Skin of body (tissue), 2 donors: ENCODE results near the gene MAPK8IP1. TPM values are rescaled to one million over a fixed set of nuclear protein-coding genes. Genes with fewer than 3 reads are reported as not detected.

Experiments
- DNase-seq: peaks from one replicate; lab custom pipeline; 2025; lab: John Stamatoyannopoulos, UW
- total RNA-seq: library from RNA; depleted of rRNA; stranded (reverse); fragments of >200 nt; gene quantifications from one replicate; pipeline ENCODE4 v1.2.3, GENCODE V29; 2014

MAPK8IP1 gene
- total RNA-seq, 1 donor from 2014 or later, result 3.7 TPM

DNA sequence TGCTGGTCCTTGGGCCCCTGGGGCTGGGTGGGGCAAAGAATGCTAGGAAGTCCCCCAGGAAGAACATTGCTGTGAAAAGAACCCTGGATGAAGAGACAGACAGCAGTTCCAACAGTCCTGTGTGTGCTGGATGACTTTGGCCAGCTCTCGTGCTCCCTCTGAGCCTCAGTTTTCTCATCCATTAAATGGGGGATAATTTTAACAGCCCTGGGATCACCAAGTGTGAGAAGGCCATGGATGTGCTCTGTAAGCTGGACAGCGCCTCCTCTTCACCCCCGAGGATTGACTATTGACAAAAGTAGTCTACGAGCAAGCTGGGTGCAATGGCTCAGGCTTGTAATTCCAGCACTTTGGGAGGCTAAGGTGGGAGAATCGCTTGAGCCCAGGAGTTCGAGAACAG is 39.5 kb downstream of the MAPK8IP1 start:
- DNase-seq, result no peak

DNA sequence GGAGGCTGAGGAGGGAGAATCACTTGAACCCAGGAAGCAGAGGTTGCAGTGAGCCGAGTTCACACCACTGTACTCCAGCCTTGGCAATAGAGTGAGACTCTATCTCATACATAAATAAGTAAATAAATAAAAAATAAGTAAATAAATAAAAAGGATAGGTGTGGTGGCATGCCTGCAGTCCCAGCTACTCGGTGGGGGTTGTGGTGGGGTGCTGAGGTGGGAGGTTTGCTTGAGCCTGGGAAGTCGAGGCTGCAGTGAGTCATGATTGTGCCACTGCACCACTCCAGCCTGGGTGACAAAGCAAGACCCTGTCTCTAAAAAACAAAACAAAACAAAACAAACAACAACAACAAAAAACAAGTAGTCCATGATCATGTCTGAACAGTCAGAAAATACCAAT is 40.1 kb downstream of the MAPK8IP1 start:
- DNase-seq, result no peak

DNA sequence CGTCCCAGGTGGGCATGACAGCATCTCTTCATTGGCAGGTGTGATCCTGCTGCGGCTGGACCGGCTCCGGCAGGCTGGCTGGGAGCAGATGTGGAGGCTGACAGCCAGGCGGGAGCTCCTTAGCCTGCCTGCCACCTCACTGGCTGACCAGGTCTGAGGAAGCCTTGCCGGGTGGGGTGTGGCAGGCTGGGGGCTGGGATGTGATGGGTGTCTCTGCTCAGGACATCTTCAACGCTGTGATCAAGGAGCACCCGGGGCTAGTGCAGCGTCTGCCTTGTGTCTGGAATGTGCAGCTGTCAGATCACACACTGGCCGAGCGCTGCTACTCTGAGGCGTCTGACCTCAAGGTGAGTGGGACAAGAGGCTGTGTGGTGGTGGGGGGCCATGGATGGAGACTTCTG is 40.5 kb downstream of the MAPK8IP1 start:
- DNase-seq, result no peak

DNA sequence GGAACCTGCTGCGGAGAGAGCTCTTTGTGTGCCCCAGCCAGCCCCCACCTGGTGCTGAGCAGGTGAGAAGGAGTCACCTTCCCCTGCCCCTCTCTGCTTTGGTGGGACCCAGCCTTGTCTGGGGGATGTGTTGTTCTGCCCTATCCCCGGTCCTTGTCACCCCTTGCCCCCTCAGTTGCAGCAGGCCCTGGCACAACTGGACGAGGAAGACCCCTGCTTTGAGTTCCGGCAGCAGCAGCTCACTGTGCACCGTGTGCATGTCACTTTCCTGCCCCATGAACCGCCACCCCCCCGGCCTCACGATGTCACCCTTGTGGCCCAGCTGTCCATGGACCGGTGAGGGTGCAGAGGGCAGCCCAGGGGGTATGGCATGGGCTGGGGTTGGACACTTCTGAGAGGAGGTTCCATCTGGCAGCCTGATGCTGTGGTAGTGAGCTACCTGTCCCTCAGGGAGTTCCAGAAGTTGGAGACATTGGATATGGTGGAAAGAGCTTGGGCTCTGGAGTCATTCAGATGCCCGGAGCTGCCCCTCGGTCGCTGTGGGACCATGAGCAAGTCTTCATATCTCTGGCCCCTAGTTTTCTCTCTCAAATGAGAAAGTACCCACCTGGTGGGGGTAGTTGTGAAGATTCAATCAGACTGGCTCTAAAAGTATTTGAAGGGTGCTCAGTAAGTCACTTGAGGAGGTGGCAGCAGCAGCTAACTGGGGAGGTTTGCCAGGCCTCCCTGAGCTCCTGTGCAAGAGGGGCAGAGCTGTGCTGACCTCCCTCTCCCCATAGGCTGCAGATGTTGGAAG is 41.3 kb downstream of the MAPK8IP1 start:
- no peak for DNase-seq

DNA sequence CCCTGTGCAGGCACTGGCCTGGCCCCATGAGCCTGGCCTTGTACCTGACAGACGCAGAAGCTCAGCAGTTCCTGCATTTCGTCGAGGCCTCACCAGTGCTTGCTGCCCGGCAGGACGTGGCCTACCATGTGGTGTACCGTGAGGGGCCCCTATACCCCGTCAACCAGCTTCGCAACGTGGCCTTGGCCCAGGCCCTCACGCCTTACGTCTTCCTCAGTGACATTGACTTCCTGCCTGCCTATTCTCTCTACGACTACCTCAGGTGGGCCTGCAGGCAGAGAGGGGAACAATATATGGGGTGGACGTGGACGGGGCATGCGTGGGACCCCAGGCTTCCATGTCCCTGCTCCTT is 41.9 kb downstream of the MAPK8IP1 start:
- no peak for DNase-seq

DNA sequence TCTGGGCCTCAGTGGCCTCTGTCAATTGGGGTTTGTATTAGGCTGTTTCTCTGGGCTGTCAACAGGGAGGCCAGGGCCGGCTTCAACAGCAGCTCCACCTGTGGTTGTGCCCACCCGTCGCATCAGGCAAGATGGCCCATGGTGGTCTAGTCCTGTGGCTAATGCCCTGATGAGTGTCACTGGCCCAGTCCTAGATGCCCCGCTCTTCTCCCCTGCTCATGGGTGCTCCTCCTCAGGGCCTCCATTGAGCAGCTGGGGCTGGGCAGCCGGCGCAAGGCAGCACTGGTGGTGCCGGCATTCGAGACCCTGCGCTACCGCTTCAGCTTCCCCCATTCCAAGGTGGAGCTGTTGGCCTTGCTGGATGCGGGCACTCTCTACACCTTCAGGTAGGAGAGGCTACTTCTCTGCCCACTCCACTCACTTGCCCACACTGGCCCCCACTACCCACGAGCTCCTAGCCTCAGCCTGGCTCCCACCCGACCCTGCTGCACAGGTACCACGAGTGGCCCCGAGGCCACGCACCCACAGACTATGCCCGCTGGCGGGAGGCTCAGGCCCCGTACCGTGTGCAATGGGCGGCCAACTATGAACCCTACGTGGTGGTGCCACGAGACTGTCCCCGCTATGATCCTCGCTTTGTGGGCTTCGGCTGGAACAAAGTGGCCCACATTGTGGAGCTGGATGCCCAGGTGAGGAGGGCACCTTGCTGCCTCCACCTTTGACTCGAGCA is 42.4 kb downstream of the MAPK8IP1 start:
- no peak for DNase-seq

DNA sequence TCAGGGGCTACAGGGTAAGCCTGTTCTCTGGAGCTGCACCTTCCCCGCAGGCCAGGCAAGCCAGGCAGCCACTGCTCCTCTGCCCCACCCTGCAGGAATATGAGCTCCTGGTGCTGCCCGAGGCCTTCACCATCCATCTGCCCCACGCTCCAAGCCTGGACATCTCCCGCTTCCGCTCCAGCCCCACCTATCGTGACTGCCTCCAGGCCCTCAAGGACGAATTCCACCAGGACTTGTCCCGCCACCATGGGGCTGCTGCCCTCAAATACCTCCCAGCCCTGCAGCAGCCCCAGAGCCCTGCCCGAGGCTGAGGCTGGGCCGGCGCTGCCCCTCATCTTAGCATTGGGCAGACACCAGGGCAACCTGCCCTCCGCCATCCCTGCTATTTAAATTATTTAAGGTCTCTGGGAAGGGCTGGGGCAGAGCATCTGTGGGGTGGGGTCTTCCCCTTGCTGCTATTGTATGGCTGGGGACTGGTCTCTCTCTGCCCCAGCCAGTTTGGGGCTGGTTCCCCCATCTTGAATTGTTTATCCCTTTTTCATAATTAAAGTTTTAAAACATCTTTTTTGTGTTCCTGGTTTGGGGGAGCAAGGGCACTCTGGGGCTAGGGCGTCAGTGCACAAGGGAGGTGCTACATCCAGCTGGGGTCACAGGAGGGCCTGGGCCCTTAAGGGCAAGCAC is 43.2 kb downstream of the MAPK8IP1 start:
- no peak for DNase-seq

DNA sequence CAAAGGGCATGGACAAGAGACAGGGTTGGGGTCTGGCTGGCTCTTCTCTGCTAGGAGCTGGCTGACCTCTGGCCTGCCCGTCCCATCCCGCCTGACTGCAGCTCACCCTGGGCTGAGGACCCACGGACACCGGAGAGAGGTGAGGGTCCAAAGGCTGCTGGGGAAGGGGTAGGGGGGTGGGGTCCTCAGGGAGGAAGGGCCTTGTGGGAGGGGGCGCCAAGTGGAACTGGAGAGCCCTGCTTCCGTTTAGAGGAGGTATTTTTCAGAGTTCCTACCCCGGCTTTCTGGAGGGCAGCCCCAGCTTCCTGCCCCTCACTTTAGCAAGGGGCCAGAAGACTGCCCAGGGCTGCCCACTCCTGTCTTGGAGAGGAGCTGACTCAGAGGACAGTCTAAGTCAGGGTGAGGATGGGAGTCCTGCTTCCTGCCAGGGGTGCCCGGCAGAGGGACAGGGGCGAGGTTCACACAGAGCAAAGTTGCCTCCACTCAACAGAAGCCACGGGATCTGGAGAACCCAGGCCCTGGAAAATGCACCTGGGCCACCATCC is 44.1 kb downstream of the MAPK8IP1 start:
- no peak for DNase-seq

DNA sequence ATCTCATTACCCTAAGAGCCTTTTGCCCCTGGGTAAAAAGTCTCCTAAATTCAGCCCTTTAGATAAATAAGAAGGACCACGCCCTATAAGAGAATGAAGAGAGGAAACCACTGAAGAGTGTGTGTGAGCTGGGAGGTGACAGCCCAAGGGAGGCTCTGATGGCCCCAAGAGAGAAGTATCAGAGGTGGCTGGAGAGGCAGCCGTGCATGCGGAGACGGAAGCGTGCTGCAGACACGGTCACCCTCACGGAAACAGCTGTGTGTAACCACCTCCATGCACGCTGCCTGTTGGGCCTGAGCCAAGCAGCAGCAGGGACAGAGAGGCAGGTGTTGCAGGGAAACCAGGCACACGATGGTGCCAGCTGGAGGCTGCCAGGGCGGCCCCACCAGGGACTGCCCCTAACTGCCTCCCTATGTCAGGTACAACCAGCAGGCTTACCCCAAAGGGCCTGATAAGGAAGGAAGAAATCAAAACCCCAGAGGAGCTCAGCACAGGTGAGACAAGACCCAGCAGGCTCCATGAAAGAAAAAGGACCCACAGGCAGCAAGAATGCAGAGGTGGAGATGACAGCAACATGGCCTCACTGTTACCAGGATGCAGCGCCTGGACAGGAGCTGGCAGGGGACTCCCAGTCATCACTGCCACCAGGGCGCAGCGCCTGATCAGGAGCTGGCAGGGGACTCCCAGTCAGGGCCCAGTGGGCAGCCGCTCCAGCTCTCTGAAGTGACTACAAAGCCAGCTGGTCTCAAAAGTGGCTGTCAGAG is 44.8 kb downstream of the MAPK8IP1 start:
- no peak for DNase-seq

DNA sequence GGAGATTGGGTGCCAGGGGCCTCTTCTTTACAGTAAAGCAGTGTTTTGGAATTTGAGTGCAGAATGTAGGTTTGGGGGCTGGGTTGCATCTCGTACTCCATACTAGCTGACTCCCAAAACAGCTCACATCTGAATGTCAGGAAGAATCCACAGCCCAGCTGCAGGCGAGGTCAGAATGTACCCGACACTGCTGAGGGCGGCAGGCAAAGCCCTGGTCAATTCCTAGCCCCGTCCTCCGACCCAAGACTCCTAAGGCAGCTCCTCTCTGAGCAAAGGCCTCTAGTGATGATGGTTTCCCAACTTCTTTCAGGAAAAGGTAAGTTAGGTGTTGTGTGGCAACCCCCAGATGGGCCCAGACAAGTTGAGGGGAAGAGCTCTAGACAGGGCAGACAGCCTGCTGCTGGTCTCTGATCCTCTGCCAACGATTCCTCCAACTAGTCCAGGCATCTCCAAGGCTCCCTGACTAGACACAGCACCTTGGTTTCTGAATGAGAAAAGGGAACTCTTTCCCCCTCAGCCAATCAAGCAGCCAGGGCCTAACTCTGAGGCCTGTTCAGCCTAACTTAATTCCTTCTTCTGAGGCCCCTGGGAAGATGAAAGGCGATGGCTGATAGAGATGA is 45.6 kb downstream of the MAPK8IP1 start:
- DNase-seq, result peak; percentile 25

DNA sequence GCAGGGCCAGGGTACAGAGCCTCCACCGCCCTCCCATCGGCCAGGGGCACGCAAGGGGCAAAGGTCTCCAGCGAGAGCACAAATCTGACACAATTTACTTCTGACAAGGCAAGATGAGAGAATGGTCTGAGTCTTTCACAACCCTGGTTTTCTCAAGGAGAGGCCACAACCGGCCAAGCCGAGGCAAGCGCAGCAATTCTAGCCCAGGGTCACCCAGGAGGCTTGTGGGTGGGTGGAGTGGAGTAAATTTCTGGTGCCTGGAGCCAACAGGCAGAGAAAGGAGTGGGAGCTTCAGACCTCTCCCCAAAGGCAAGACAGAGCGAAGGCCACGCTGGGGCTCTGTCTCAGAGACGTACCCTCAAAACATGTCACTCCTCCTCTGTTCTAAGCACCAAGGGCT is 46.3 kb downstream of the MAPK8IP1 start:
- DNase-seq, result no peak

DNA sequence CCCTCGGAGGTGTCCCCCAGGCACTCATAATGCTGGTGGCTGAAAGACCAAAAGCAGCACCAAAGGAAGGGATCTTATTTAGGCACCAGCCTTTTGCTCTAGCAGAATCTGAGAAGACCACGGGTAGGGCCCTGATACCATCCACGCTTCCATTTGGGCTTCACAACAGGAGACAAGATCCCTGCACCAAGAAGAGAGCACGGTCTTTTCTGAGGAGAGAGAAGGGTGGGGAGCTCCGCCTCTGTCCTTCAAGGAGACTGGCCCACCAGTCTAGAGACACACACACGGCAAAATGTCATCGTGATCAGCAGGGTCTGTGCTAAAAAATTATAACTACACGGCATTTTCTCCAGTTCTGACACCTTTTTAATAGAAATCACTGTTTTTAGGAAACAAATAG is 46.8 kb downstream of the MAPK8IP1 start:
- DNase-seq, result no peak

DNA sequence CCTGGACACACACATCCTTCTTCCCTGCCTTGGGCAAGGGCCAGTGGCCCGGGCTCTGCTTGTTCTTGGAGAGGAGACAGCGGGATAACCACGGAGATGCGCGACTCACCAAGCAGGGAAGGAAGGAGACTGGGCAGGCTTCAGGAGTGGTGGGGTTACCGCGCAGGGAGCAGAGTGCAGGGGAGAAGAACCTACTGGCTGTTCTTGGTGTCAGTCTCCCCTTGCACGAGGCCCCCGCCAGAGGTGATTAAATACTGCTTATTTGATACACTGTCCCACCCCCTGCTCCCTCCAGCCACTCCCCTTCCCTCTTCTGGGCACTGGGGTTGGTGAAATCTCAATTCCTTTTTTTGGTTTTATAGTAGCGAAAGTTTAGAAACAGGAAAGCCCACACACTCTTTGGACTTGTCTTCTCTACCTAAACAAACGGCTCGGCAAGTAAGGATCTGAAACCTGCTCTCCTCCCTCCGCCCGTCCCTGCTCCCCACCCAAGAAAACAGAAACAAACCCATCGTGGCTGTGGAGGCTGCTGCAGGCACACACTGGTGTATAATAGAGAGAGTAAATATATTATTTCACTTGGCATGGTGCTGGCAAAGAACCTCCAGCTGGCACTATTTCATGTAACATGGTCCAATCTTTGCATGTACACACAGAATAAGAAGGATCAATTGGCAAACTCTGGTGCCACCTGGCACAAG is 47.8 kb downstream of the MAPK8IP1 start:
- DNase-seq, result no peak

DNA sequence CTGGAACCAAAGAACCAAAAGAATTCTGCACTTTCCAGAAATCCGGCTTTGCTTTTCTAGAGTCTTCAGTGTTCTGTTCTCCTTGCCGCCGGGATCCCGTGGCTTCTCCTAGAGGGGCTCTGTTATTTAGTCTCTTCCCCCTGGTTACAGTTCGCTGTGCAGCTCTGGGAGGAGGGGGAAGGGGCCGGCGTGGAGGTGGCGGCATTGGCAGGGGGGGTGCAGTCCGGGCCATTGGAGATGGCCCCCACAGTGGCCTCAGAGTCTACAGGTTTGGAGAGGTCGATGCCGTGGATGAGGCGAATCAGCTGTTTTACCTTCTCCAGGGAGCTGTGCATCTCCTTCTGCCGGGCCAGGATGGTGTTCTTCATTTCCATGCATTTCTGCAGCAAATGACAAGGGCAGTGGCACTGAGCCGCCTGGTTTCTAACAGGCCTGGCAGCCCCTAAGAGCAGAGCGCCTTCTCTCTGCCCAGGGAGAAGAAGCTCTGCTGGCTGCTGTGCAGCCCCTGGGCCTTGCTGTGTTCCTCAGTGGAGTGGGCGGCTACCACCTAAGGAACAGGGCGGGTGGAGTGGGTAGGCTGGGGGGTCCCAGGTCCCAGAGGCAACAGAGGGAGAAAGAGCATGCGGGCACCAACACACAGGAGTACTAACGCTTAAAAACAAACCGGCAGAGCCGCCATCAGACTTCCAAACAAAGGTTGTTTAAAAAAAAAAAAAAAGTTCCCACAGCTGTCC is 48.6 kb downstream of the MAPK8IP1 start:
- no peak for DNase-seq

DNA sequence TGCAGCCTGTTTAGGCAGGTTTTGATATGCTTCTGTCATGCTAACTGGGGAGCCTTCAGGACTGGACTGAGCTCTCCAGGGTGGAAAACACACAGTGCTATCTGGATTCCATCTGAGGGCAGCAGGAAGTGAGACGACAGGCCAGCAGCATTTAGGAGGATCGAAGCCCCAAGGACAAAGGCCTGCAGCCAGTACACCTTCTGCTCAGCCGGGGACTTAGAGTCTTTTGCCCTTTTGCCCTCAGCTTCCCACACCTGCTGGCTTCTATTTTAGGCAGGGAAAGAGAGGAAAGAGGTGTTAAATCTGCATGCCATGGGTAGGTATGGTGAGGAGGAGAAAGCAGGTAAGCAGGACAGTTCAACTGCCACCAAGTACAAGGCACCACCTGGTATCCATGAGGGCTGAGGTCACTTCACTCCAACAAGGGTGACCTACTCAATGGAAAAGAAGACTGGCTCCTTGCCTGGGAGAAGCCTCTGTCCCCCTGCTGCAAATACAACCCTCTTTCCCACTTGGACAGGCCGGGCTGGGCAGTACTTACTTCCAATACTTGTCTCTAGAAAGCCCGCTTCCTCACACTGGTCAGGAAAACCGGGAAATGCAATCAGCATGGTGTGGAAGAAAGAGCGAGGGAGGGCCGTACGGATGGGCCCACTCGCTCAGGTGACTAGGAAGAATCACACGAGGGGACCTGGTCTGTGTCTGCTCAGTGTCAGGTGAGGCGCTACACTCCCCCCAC is 49.3 kb downstream of the MAPK8IP1 start:
- DNase-seq, result no peak

DNA sequence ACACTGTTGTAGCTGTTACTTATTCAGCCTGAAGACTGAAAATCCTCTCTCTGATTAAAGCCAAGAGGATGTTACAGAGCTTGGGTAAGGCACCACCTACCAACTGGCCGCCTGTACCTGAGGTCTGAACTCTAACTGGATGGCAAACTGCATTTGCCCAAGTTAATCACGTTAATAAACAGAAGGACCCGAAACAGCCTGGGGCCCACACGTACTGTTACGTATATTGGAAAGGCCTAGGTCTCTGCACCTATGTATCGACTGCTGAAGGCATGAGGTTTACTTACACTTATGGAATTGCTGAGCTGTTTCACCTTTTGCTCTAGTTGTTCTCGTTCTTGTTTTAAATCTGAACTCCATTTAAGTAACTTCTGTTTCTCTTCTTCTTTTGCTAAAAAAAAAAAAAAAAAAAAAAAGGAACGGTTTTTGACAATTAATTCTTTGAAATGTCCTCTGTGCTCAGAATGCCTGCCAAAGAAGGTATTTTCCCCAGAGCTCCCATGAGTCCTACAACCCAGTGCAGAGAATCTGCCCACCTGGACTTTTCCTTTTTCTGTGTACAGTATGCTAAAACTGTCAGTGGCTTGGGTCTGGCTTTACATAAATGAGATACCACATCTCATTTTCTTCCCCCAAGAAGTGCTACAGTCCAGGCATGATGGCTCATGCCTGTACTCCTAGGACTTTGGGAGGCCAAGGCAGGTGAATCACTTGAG is 50.1 kb downstream of the MAPK8IP1 start:
- no peak for DNase-seq

DNA sequence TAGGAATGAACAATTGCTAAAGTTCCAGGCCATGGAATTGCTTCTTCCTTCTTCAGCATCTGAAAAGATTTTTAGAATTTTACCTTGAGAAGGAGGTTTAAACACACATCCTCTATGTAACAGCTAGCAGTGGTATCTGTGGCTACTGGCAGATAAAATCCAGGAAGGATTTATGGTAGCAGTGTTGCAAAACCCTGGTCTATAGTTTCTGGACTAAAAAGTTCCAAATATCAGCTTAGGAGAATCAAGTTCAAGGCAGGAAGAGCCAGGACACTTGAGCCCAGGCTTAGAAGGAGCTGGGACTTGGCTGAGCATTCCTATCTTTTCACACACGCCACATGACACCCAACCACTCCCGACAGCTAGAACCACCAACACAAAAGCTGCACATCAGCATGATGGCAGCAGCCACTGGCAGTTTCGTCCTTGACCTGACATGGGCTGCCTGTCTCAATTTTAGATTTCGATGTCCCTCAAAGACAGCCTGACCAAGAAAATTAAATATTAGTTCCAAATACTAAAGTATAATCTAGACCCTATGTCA is 51.1 kb downstream of the MAPK8IP1 start:
- no peak for DNase-seq

DNA sequence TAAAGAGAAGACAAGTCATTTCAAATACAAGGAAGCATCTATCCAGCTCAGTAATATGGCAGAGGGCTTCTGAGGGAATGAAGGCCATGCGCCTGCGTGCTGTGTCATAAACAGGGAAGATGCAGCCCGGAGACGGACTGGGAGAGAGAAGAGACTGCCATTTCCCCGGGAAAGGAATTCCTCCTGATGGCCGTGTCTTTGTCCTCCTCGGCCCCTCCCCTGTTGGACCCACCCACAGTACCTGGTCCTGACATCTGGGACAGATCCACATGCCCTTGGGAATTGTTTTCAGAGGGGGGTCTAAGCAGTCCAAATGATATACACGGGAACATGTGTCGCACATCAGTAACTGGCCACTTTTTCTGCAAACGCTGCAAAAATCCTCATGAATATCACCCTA is 52.5 kb downstream of the MAPK8IP1 start:
- no peak for DNase-seq
